Neuronal stem cell (in vitro differentiated cells): ENCODE data around the gene PSMB2.

Experiments
- DNase-seq: peaks from one replicate; pipeline ENCODE4 v3.0.0-alpha.2; 2013; ENCODE audit warnings: low spot score
- H2AFZ ChIP-seq: one replicate; pipeline ENCODE4 v1.6.1; 2013; ENCODE audit warnings: mild to moderate bottlenecking, low read length, inconsistent platforms
- H2AK5ac ChIP-seq: 2 replicates; pipeline ENCODE4 v1.6.1; 2013; ENCODE audit warnings: low read depth, mild to moderate bottlenecking, inconsistent platforms, low read length, moderate library complexity, mixed read lengths
- H2BK120ac ChIP-seq: 2 replicates; pipeline ENCODE4 v1.6.1; 2013; ENCODE audit warnings: low read depth, mild to moderate bottlenecking, inconsistent platforms, low read length, moderate library complexity, mixed read lengths
- H2BK12ac ChIP-seq: one replicate; pipeline ENCODE4 v1.6.1; 2013; ENCODE audit warnings: low read length, inconsistent platforms
- H2BK15ac ChIP-seq: 2 replicates; pipeline ENCODE4 v1.6.1; 2013; ENCODE audit warnings: mild to moderate bottlenecking, low read length, inconsistent platforms, mixed read lengths
- H2BK5ac ChIP-seq: one replicate; pipeline ENCODE4 v1.6.1; 2013; ENCODE audit warnings: inconsistent platforms, mild to moderate bottlenecking, low read length, moderate library complexity
- H3K14ac ChIP-seq: one replicate; pipeline ENCODE4 v1.6.1; 2013; ENCODE audit warnings: low read length, inconsistent platforms
- H3K18ac ChIP-seq: 2 replicates; pipeline ENCODE4 v1.6.1; 2013; ENCODE audit warnings: low read length, inconsistent platforms
- H3K23ac ChIP-seq: 2 replicates; pipeline ENCODE4 v1.6.1; 2013; ENCODE audit warnings: low read depth, mild to moderate bottlenecking, mixed read lengths, low read length, inconsistent platforms; ENCODE audit not compliant: poor library complexity
- H3K27ac ChIP-seq: replicated peaks from 3 replicates; pipeline ENCODE4 v1.5.1; 2013; ENCODE audit warnings: low read length, inconsistent platforms
- H3K27me3 ChIP-seq, 3 experiments: 2 replicates each; pipeline ENCODE4 v1.6.1; 2013; ENCODE audit warnings: low read length in 3 of 3, mild to moderate bottlenecking in 2 of 3, inconsistent platforms in 1 of 3, low read depth in 1 of 3, mixed read lengths in 1 of 3, moderate library complexity in 1 of 3; ENCODE audit not compliant: control insufficient read depth in 3 of 3, insufficient read depth in 3 of 3
- H3K36me3 ChIP-seq, 2 donors: replicated peaks in 1 of 2; 2 replicates each; pipeline ENCODE4 v1.6.1; 2013; ENCODE audit warnings: low read length in 2 of 2; ENCODE audit not compliant: control insufficient read depth in 2 of 2, insufficient read depth in 2 of 2
- H3K4ac ChIP-seq: 2 replicates; pipeline ENCODE4 v1.6.1; 2013; ENCODE audit warnings: inconsistent platforms, mild to moderate bottlenecking, low read length, moderate library complexity
- H3K4me1 ChIP-seq, 2 donors: 1 replicate in 1 of 2; 2 replicates in 1 of 2; pipeline ENCODE4 v1.6.1; 2013; ENCODE audit warnings: low read length in 2 of 2, low read depth in 1 of 2; ENCODE audit not compliant: control insufficient read depth in 2 of 2, insufficient read depth in 1 of 2
- H3K4me2 ChIP-seq: one replicate; pipeline ENCODE4 v1.6.1; 2013; ENCODE audit warnings: mild to moderate bottlenecking, low read length, inconsistent platforms; ENCODE audit not compliant: insufficient read depth, poor library complexity, severe bottlenecking
- H3K4me3 ChIP-seq, 2 donors: 2 replicates each; pipeline ENCODE4 v1.5.1; 2013; ENCODE audit warnings: low read length in 2 of 2, mild to moderate bottlenecking in 2 of 2, inconsistent platforms in 1 of 2, moderate library complexity in 1 of 2
- H3K79me1 ChIP-seq: one replicate; pipeline ENCODE4 v1.6.1; 2013; ENCODE audit warnings: low read depth, mild to moderate bottlenecking, inconsistent platforms, low read length, moderate library complexity
- H3K9ac ChIP-seq: one replicate; pipeline ENCODE4 v1.6.1; 2013; ENCODE audit warnings: mild to moderate bottlenecking, low read depth, low read length, inconsistent platforms; ENCODE audit not compliant: poor library complexity
- H3K9me3 ChIP-seq, 2 donors: replicated peaks in 1 of 2; 2 replicates each; pipeline versions ENCODE3 to v1.6.1; 2013; ENCODE audit warnings: low read length in 2 of 2, mild to moderate bottlenecking in 2 of 2, inconsistent platforms in 1 of 2, low read depth in 1 of 2, mixed read lengths in 1 of 2, moderate library complexity in 1 of 2; ENCODE audit not compliant: control insufficient read depth in 2 of 2, insufficient read depth in 1 of 2
- H4K8ac ChIP-seq: one replicate; pipeline ENCODE4 v1.6.1; 2013; ENCODE audit warnings: low read depth, mild to moderate bottlenecking, inconsistent platforms, low read length, moderate library complexity
- H4K91ac ChIP-seq: one replicate; pipeline ENCODE4 v1.6.1; 2013; ENCODE audit warnings: low read length, low read depth, mild to moderate bottlenecking, inconsistent platforms; ENCODE audit not compliant: poor library complexity
- WGBS, 2 donors: extraction: QIAGEN DNeasy Blood & Tissue Kit; methylation state at CpG; one replicate each; pipeline ENCODE4 v1.1.7; 2013; ENCODE audit warnings: missing lambda C conversion rate in 2 of 2, mixed read lengths in 1 of 2; ENCODE audit not compliant: insufficient read length in 2 of 2, insufficient replicate concordance in 1 of 2; ENCODE audit errors: extremely low coverage in 2 of 2; 5-methylcytosine and 5-hydroxymethylcytosine counted together

Gene PSMB2

DNA sequence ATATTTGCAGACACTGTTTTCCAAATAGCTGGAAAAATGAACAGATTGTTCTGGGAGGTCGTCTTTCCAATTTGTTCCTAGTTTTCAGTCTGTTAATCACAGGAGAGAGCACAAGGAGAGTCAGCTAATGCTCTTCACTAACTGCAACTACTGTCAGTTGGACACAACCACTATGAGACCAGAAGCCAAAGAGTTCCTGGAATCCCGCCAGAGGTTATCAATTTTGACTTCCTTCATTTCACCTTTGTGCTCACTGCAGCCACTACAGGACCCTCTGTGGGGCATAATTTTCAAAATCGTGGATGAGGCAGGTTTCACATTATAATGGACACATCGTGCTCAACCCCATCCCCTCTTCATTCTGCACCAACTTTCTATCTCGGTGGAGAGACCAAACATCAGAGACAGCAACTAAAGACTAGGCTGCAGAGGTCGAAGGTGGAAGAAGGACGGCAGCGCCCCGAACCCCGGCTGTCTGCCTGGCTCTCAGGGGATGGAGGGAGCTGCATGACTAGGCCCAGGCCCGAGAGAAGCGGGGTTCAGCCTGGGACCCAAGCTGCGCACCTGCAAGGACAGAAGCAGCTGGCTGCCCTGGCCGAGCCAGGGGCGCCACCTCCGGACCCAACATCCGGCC, 84.7 kb downstream of the PSMB2 start:
- Histone ChIP-seq H3K79me1 (peaks cover 5% of the 10 kb centered on the region), H4K91ac (peak overlapping the region; percentile 3), H2BK15ac (no peak overlapping the region), H2AK5ac (no peak overlapping the region), H2BK5ac (peak overlapping the region; percentile 100), H3K4me1 (peaks cover 11 to 27% of the 10 kb centered on the region in 2 donors), H3K36me3 (peaks cover 9 to 43% of the 10 kb centered on the region in 2 donors), H2AFZ (peak overlapping the region; percentile 99), H3K9me3 (no peaks in the 10 kb centered on the region), H2BK120ac (no peak overlapping the region), H3K4ac (no peak overlapping the region), H3K27me3 (no peaks in the 10 kb centered on the region), H3K27ac (peak overlapping the region; percentile 98), H3K18ac (peak overlapping the region; percentile 73), H3K4me2 (peak overlapping the region; percentile 79), H3K9ac (peak overlapping the region; percentile 99), H3K4me3 (peak overlapping the region; percentile 87 to 94), H3K14ac (no peak overlapping the region), H3K23ac (peak overlapping the region; percentile 99), H2BK12ac (no peak overlapping the region), H4K8ac (no peak overlapping the region)
- WGBS, 2 donors, result no CpG with 5 or more reads among the region's 17 CpGs
- no peak for DNase-seq

- Histone ChIP-seq H2BK5ac (no peak overlapping the region), H3K9me3 (no peaks in the 10 kb centered on the region), H2AK5ac (no peak overlapping the region), H3K4ac (no peak overlapping the region), H2BK12ac (no peak overlapping the region), H3K79me1 (peaks cover 3% of the 10 kb centered on the region), H3K4me3 (peak overlapping the region in 1 of 2 donors; percentile 94), H2BK15ac (no peak overlapping the region), H3K27ac (no peak overlapping the region), H2BK120ac (no peak overlapping the region), H3K27me3 (no peaks in the 10 kb centered on the region), H3K14ac (no peak overlapping the region), H3K4me2 (no peak overlapping the region), H3K4me1 (peaks cover 11 to 27% of the 10 kb centered on the region in 2 donors), H3K9ac (no peak overlapping the region), H4K8ac (no peak overlapping the region), H2AFZ (no peak overlapping the region), H3K18ac (no peak overlapping the region), H4K91ac (no peak overlapping the region), H3K36me3 (peaks cover 3 to 42% of the 10 kb centered on the region in 2 donors), H3K23ac (no peak overlapping the region)
- DNase-seq, result no peak
- whole genome bisulfite sequencing, 2 donors, result no CpG with 5 or more reads among the region's 10 CpGs
Measured at GRCh38 chr1:35555601-35556477, 85.5 kb downstream of the PSMB2 start.

DNA sequence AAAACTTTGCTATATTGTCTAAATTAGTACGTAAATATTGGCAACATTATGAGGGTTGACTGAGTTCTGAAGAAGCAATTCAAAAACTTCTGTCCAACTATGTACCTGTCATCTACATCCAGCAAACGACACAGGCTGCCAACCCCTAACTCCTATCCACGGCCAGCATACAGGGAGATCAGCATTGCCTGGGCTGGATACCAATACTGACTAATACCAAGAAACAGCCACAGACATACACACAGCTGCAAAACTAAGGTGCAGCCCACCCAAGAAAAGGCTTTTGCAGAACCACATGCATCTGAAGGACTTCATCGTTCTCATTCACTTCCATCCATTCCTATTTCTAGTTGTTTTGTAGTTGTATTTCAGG, 86.1 kb downstream of the PSMB2 start:
- Histone ChIP-seq H3K4me1 (peaks cover 11 to 27% of the 10 kb centered on the region in 2 donors), H4K91ac (no peak overlapping the region), H3K18ac (no peak overlapping the region), H3K4ac (no peak overlapping the region), H3K14ac (no peak overlapping the region), H3K9me3 (no peaks in the 10 kb centered on the region), H2BK15ac (no peak overlapping the region), H3K79me1 (peaks cover 3% of the 10 kb centered on the region), H2BK120ac (no peak overlapping the region), H3K27ac (no peak overlapping the region), H2AK5ac (no peak overlapping the region), H2BK5ac (no peak overlapping the region), H2AFZ (no peak overlapping the region), H3K4me2 (no peak overlapping the region), H3K4me3 (no peak overlapping the region), H3K36me3 (peaks cover 4 to 45% of the 10 kb centered on the region in 2 donors), H3K9ac (no peak overlapping the region), H3K23ac (no peak overlapping the region), H4K8ac (no peak overlapping the region), H3K27me3 (no peaks in the 10 kb centered on the region), H2BK12ac (no peak overlapping the region)
- no CpG with 5 or more reads among the region's 4 CpGs for WGBS, 2 donors
- DNase-seq, result no peak
